Endodermal cell (in vitro differentiated cells): Measurements from ENCODE around the gene ELOVL3. TPM values are rescaled to one million over a fixed set of nuclear protein-coding genes. Genes with fewer than 3 reads are reported as not detected.

Experiments used
- DNase-seq: peaks from one replicate; pipeline ENCODE4 v3.0.0-alpha.2; 2017
- H3K27ac ChIP-seq: 2 replicates; pipeline ENCODE4 v1.5.1; 2013; ENCODE audit warnings: mild to moderate bottlenecking, low read depth, low read length, moderate library complexity
- H3K27me3 ChIP-seq: 2 replicates; pipeline ENCODE4 v1.6.1; 2013; ENCODE audit warnings: mild to moderate bottlenecking, low read length, moderate library complexity; ENCODE audit not compliant: insufficient read depth, control insufficient read depth, poor library complexity, severe bottlenecking
- H3K36me3 ChIP-seq: 2 replicates; pipeline ENCODE4 v1.7.0; 2013; ENCODE audit warnings: mild to moderate bottlenecking, low read length, moderate library complexity; ENCODE audit not compliant: control insufficient read depth, insufficient read depth
- H3K4me1 ChIP-seq: one replicate; pipeline ENCODE4 v1.7.0; 2013; ENCODE audit warnings: low read length; ENCODE audit not compliant: control insufficient read depth, insufficient read depth
- H3K4me3 ChIP-seq: 2 replicates; pipeline ENCODE4 v1.5.1; 2013; ENCODE audit warnings: mild to moderate bottlenecking, low read length, moderate library complexity
- H3K9ac ChIP-seq: 2 replicates; pipeline ENCODE4 v1.6.1; 2013; ENCODE audit warnings: mild to moderate bottlenecking, low read length, moderate library complexity; ENCODE audit not compliant: poor library complexity, severe bottlenecking; ENCODE audit errors: extremely low read depth
- H3K9me3 ChIP-seq: 2 replicates; pipeline ENCODE4 v1.6.1; 2013; ENCODE audit warnings: mild to moderate bottlenecking, low read length, moderate library complexity; ENCODE audit not compliant: control insufficient read depth
- H3K27ac Mint-ChIP-seq: 2 replicates; pipeline ENCODE4 v1.8.0; 2020; ENCODE audit warnings: mixed read lengths
- H3K27me3 Mint-ChIP-seq: 2 replicates; pipeline ENCODE4 v1.8.0; 2021; ENCODE audit warnings: mild to moderate bottlenecking, mixed read lengths; ENCODE audit not compliant: insufficient read depth
- H3K36me3 Mint-ChIP-seq: 2 replicates; pipeline ENCODE4 v1.8.0; 2020; ENCODE audit warnings: low read depth, mixed read lengths
- H3K4me1 Mint-ChIP-seq: 2 replicates; pipeline ENCODE4 v1.8.0; 2020; ENCODE audit warnings: mixed read lengths
- H3K4me3 Mint-ChIP-seq: 2 replicates; pipeline ENCODE4 v1.8.0; 2020; ENCODE audit warnings: mild to moderate bottlenecking, moderate library complexity, mixed read lengths
- H3K9me3 Mint-ChIP-seq: 2 replicates; pipeline ENCODE4 v1.8.0; 2020; ENCODE audit warnings: mild to moderate bottlenecking, mixed read lengths
- CTCF ChIP-seq: fragments of 200-600 bp; sonication (generic); conservative IDR thresholded peaks from 2 replicates; pipeline ENCODE4 v1.5.0; 2021; ENCODE audit warnings: antibody characterized with exemption, mild to moderate bottlenecking
- WGBS, 2 experiments: methylation state at CpG; one replicate each; pipeline versions ENCODE4 v1.1.5 to v1.1.7; 2013; ENCODE audit warnings: missing lambda C conversion rate in 2 of 2, mixed read lengths in 1 of 2; ENCODE audit not compliant: insufficient coverage in 1 of 2, insufficient read length in 1 of 2; 5-methylcytosine and 5-hydroxymethylcytosine counted together
- total RNA-seq, 2 donors: library from RNA; stranded (reverse); fragmentation: NEBNext Ultra II Directional in 1 of 2; extraction: Animal tissue kit (Norgen Biotek cat#: 25700) in 1 of 2; gene quantifications; 2 replicates in 1 of 2; 3 replicates in 1 of 2; pipeline ENCODE4 v1.2.1, GENCODE V29; 2021

The ELOVL3 gene
- total RNA-seq, 2 donors from 2014 or later: not detected

- H3K9me3 ChIP-seq: peaks cover 4% of the 10 kb centered on the region
- Mint-ChIP-seq H3K27ac (no peak overlapping the region), H3K4me3 (no peak overlapping the region), H3K27me3 (peaks cover 15% of the 10 kb centered on the region), H3K36me3 (no peaks in the 10 kb centered on the region), H3K4me1 (no peaks in the 10 kb centered on the region), H3K9me3 (peaks cover 39% of the 10 kb centered on the region)
- DNase-seq: no peak
- no peak overlapping the region for H3K27ac ChIP-seq
- H3K9ac ChIP-seq: no peak overlapping the region
- no peaks in the 10 kb centered on the region for H3K36me3 ChIP-seq
- TF ChIP-seq CTCF: no peak
- 79 to 100% methylated on average over 1 to 2 of the region's 2 CpGs for WGBS, 2 experiments
- H3K4me1 ChIP-seq: no peaks in the 10 kb centered on the region
- no peaks in the 10 kb centered on the region for H3K27me3 ChIP-seq
- no peak overlapping the region for H3K4me3 ChIP-seq
Observed at GRCh38 chr10:102198027-102198426, 28.1 kb upstream of the ELOVL3 start.

- no peaks in the 10 kb centered on the region for H3K4me1 ChIP-seq
- no peak overlapping the region for H3K27ac Mint-ChIP-seq
- H3K36me3 Mint-ChIP-seq: no peaks in the 10 kb centered on the region
- H3K9ac ChIP-seq: no peak overlapping the region
- 90 to 94% methylated on average over 23 to 34 of the region's 34 CpGs for WGBS, 2 experiments
- DNase-seq: no peak
- no peaks in the 10 kb centered on the region for H3K27me3 ChIP-seq
- H3K27me3 Mint-ChIP-seq: peaks cover 10% of the 10 kb centered on the region
- peaks cover 59% of the 10 kb centered on the region for H3K9me3 Mint-ChIP-seq
- no peak overlapping the region for H3K4me3 Mint-ChIP-seq
- no peaks in the 10 kb centered on the region for H3K4me1 Mint-ChIP-seq
- no peak overlapping the region for H3K4me3 ChIP-seq
- no peak overlapping the region for H3K27ac ChIP-seq
- no peak for TF ChIP-seq CTCF
- peaks cover 13% of the 10 kb centered on the region for H3K9me3 ChIP-seq
- no peaks in the 10 kb centered on the region for H3K36me3 ChIP-seq
Observed at GRCh38 chr10:102200751-102201640, 25.1 kb upstream of the ELOVL3 start.

- TF ChIP-seq CTCF: no peak
- Histone ChIP-seq H3K9me3 (peaks cover 13% of the 10 kb centered on the region), H3K27me3 (no peaks in the 10 kb centered on the region), H3K9ac (no peak overlapping the region), H3K4me1 (no peaks in the 10 kb centered on the region), H3K4me3 (no peak overlapping the region), H3K36me3 (no peaks in the 10 kb centered on the region), H3K27ac (no peak overlapping the region)
- DNase-seq: no peak
- no peak overlapping the region for H3K4me3 Mint-ChIP-seq
- H3K27me3 Mint-ChIP-seq: peaks cover 10% of the 10 kb centered on the region
- H3K36me3 Mint-ChIP-seq: no peaks in the 10 kb centered on the region
- H3K4me1 Mint-ChIP-seq: no peaks in the 10 kb centered on the region
- H3K9me3 Mint-ChIP-seq: peaks cover 59% of the 10 kb centered on the region
- H3K27ac Mint-ChIP-seq: no peak overlapping the region
- 29 to 43% methylated on average over 1 of the region's 1 CpG for WGBS, 2 experiments
Observed at GRCh38 chr10:102202386-102202785, 23.7 kb upstream of the ELOVL3 start.
